Measurements from ENCODE around the gene EIF3CL.
"Not testable (repeated sequence)": the region's sequence is repeated elsewhere in the genome, so short reads cannot be mapped to it uniquely, and the experiment has no call there.

EIF3CL gene, protein sequence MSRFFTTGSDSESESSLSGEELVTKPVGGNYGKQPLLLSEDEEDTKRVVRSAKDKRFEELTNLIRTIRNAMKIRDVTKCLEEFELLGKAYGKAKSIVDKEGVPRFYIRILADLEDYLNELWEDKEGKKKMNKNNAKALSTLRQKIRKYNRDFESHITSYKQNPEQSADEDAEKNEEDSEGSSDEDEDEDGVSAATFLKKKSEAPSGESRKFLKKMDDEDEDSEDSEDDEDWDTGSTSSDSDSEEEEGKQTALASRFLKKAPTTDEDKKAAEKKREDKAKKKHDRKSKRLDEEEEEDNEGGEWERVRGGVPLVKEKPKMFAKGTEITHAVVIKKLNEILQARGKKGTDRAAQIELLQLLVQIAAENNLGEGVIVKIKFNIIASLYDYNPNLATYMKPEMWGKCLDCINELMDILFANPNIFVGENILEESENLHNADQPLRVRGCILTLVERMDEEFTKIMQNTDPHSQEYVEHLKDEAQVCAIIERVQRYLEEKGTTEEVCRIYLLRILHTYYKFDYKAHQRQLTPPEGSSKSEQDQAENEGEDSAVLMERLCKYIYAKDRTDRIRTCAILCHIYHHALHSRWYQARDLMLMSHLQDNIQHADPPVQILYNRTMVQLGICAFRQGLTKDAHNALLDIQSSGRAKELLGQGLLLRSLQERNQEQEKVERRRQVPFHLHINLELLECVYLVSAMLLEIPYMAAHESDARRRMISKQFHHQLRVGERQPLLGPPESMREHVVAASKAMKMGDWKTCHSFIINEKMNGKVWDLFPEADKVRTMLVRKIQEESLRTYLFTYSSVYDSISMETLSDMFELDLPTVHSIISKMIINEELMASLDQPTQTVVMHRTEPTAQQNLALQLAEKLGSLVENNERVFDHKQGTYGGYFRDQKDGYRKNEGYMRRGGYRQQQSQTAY

DNA sequence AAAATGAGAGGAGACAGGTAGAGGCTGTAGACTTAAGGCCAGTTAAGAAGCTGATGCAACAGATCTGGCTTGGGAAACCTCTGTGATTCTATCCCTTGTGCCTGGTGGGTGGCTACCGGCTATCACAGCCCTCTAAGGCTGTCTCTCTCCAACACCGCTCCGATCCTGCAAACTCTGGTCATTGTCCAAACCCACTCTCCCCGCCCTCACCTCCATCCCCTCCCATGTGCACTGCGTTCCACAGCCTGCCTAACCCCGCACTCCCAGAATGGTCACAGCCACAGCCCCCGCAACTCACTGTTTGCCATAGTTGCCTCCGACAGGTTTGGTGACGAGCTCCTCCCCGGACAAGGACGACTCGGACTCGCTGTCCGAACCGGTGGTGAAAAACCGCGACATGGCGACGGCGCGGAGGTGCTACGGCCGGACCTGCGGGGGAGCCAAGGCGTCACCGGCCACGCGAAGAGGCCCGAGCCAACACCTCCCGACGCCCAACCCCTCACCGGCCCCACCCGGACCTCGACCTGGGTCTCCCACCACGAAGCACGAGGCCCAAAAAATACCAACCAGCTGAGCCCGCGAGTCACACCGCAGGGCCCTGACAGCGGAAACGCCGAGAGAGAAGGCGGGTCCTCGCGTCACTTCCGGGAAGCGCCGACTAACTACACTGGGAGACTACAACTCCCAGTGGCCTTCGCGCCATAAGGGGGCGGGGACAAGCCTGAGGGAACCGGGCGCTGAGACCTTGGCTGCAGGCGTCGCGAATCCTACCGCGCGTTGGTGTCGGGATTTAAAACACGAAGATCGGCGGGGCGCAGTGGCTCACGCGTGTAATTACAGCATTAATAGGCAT lies at the start of gene EIF3CL:
Gene EIF3CL, minus strand, starts transcription at position 622 of the 853 bp plus-strand sequence. Its CDS starts 223 bp downstream, at position 399.
- not testable (repeated sequence) for DNase-seq (ENCODE audit: low read depth, low spot score)

DNA sequence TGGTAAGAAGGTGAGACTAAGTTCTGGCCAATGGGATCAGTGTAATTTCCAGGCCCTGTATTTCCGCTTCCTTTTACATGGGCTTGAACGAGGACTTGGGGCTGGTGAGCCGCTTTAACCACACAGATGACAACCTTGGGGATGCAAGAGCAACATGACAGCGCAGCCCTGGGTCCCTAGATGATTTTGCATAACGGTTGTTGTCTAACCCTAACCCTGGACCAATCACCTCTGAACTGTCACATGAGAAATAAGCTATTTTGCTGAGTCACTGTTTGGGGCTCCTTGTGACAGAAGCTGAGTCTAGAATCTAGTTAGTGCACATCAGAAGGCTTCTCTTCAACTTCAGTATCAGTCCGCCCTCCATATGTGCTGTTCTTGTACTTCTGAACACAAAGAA lies 43.4 kb upstream of the EIF3CL start:
- DNase-seq (ENCODE audit: low read depth, low spot score), result not testable (repeated sequence)

DNA sequence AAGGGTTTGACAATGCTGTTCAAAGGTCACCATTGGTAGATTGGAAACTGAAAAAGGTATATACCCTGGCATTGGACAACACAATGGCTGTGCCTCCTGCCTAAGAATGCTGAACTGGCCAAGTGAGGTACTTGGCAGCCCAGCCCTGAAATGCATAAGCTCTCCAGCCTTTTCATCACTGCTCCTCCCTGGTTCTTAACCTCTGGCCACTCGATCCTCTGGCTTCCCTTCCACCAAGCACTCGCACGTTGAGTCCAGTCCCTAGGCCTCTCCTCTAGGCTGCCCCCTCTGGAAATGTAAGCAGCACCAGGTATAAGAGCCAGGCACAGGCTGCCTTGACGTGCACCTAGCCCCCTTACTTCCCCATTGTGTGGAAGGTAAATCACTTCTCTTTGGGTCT lies 42.7 kb upstream of the EIF3CL start:
- not testable (repeated sequence) for DNase-seq (ENCODE audit: low read depth, low spot score)

DNA sequence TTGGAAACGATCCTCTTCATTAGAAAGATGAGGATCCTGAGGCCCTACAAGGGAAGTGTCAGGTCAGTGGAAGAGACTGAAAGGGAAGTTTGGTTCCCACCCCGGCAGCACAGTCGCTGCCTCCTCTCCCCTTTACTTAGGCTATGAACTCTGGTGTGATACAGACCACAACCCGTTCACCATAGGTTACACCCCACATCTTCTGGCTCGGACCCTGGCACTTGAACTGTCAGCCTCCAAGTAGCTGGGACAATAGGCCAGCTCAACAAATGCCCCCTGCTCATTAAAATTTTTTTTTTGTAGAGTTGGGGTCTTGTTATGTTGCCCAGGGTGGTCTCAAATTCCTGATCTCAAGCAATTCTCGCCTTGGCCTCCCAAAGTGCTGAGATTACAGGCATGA lies 40.3 kb upstream of the EIF3CL start:
- not testable (repeated sequence) for DNase-seq (ENCODE audit: low read depth, low spot score)

DNA sequence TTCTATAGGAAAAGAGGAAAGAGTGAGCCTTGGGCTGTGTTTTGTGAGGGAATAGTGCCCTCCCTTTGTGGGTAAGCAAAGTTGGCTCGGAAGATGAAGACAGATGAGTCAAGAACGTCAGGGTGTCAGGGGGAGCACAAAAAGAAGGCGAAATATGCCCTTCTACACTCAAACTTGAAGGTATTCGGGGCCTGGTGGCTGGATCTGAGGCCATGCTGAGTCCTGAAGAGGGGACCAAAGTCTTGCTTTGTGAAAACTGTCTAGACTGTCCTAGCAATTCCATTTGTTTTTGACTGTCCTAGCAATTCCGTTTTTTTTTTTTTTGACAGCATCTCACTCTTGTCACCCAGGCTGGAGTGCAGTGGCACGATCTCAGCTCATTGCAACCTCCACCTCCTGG lies 35.3 kb upstream of the EIF3CL start:
- not testable (repeated sequence) for DNase-seq (ENCODE audit: low read depth, low spot score)

DNA sequence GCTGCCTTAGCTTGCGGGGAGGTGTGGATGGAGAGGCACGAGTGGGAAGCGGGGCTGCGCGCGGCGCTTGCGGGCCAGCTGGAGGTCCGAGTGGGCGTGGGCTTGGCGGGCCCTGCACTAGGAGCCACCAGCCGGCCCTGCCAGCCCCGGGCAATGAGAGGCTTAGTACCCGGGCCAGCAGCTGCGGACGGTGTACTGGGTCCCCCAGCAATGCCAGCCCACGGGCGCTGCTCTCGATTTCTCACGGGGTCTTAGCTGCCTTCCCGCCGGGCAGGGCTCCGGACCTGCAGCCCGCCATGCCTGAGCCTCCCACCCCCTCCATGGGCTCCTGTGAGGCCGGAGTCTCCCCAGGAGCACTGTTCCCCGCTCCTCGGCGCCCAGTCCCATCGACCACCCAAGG lies 31.7 kb upstream of the EIF3CL start:
- not testable (repeated sequence) for DNase-seq (ENCODE audit: low read depth, low spot score)

DNA sequence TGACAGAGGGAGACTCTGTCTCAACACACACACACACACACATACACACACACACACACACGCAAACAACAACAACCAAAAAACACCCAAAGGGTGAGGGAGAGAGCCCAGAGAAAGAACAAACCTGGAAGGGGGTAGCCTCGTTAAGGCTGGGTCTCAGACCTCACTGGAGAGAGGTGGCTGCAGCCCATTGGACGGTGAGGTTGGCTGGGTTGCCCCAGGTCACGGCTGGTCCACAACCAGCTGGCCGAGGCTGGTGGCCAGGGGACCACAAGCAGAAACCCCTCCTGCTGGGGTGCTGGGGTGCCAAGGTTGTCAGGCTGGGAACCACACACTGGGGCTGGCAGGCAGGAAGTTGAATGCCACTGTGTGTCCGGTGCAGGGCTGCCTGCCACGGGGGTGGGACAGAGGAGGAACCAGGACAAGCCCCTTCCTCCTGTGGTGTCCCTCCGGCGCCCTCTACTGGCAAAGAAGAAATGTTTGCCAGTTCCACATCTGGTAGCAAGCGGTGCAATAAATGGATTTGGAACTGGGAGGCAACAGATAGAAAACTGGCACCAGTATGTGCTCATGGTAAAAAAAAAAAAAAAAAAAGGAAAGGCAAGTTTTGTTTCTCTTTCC lies 22.5 kb upstream of the EIF3CL start:
- not testable (repeated sequence) for DNase-seq (ENCODE audit: low read depth, low spot score)

DNA sequence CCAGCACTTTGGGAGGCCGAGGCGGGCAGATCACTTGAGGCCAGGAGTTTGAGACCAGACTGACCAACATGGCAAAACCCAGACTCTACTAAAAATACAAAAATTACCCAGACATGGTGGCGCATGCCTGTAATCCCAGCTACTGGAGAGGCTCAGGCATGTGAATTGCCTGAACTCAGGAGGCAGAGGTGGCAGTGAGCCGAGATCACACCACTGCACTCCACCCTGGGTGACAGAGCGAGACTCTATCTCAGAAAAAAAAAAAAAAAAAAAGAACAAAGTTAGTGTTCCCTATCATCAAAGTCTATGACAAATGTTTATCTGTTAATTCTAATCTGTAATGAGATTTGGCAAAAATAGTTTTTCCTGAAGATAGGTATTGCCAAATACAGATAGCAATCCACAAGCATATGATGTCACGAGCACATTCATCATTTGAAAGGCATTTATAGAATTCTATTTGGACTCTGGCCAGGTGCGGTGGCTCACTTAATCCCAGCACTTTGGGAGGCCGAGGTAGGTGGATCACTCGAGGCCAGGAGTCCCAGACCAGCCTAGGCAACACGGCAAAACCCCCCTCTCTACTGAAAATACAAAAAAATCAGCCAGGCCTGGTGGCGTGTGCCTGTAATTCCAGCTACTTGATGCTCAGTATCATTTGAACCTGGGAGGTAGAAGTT lies 17.6 kb upstream of the EIF3CL start:
- not testable (repeated sequence) for DNase-seq (ENCODE audit: low read depth, low spot score)

DNA sequence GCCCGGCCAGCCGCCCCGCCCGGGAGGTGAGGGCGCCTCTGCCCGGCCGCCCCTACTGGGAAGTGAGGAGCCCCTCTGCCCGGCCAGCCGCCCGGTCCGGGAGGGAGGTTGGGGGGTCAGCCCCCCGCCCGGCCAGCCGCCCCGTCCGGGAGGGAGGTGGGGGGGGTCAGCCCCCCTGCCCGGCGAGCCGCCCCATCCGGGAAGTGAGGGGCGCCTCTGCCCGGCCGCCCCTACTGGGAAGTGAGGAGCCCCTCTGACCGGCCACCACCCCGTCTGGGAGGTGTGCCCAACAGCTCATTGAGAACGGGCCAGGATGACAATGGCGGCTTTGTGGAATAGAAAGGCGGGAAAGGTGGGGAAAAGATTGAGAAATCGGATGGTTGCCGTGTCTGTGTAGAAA lies 13.4 kb upstream of the EIF3CL start:
- not testable (repeated sequence) for DNase-seq (ENCODE audit: low read depth, low spot score)

DNA sequence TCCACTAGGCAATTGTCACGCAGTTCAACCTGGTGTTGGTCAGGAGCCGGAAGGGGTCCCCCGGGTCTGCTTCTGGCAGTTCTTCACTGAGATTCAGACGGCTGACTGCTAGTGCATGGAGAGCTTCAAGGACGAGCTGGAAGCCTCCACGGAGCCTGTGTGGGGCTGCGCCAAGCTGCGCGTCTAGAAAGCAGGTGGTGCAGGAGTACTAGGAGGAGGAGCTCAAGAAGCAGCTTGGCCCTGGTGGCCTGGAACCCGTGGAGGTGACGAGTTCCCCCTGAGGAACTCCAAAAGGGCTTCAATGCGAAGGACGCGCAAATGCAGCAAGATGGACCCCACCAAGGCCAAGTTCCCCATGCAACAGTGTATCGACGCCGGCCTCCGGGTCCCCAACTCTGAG lies 10.9 kb upstream of the EIF3CL start:
- DNase-seq (ENCODE audit: low read depth, low spot score), result not testable (repeated sequence)

DNA sequence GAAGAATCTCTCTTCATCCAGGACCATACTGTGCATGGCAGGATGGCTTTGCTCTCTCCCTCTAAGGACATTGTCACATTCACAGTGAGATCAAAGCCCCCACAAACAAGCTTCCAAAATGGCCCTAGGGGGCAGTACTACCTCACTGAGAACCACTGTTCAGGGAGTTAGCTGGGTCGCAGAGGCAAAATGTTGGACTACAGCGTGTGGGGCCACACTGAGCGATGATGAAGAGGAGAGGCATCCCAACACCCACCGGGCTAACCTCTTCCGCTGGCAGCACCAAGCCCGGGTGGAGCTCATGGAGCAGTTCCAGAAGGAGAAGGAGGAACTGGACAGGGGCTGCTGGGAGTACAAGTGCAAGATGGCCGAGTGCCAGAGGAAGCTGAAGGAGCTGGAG lies 9.9 kb upstream of the EIF3CL start:
- DNase-seq (ENCODE audit: low read depth, low spot score), result not testable (repeated sequence)

DNA sequence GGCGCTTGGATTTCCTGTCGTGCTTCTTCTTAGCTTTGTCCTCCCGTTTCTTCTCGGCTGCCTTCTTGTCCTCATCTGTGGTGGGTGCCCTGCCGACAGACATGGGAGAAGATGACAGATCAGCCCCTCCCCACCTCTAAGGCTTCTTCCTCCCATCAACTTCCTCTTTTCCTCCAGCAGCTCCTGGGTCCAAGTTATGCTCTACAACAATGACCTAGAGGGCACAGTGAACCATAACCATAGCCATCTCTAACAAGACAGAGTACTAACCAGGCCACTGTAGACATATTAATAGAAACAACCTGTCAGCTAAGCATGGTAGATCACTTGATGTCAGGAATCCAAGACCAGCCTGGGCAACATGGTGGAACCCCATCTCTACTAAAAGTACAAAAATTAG lies 11.6 kb downstream of the EIF3CL start:
- not testable (repeated sequence) for DNase-seq (ENCODE audit: low read depth, low spot score)

DNA sequence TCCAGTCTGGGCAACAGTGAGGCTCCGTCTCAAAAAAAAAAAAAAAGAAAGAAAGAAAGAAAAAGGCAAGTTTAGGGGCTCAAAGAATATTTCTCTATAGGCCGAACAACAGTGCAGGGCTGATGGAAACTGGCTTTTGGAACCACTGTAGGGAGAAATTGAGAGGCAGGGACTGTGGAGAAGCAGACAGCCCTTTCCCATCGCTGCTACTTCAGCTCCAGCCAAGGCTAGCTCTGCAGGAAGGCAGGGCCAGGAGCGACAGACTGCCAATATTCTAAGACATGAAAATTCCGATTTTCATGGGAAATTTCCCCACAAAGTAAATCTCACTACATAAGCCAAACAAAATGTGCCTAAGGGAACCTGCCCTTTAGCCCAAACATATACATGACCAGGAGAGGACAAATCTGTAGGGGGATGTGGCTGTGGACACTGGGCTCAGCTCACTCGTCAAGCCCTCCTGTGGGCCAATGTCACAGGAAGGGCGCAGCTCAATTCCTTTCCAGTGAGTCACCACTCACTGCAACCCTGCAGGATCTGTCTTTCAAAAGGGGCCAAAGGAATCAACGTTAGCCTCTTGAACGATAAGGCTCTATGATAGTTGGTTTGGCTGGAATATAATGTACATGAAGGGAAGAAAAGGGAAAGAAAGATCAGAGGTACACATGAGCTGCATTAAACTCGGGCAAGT lies 21.3 kb downstream of the EIF3CL start:
- not testable (repeated sequence) for DNase-seq (ENCODE audit: low read depth, low spot score)

DNA sequence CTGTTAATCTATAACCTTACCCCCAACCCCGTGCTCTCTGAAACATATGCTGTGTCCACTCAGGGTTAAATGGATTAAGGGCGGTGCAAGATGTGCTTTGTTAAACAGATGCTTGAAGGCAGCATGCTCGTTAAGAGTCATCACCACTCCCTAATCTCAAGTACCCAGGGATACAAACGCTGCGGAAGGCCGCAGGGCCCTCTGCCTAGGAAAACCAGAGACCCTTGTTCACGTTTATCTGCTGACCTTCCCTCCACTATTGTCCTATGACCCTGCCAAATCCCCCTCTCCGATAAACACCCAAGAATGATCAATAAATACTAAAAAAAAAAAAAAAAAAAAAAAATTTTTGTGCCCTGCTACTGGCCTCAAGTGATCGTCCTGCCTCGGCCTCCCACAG lies 25.8 kb downstream of the EIF3CL start:
- DNase-seq (ENCODE audit: low read depth, low spot score), result not testable (repeated sequence)

DNA sequence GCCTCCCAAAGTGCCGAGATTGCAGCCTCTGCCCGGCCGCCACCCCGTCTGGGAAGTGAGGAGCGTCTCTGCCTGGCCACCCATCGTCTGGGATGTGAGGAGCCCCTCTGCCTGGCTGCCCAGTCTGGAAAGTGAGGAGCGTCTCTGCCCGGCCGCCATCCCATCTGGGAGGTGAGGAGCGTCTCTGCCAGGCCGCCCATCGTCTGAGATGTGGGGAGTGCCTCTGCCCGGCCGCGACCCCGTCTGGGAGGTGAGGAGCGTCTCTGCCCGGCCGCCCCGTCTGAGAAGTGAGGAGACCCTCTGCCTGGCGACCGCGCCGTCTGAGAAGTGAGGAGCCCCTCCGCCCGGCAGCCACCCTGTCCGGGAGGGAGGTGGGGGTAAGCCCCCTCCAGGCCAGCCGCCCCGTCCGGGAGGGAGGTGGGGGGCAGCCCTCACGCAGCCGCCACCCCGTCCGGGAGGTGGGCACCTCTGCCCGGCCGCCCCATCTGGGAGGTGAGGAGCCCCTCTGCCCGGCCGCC lies 26.5 kb downstream of the EIF3CL start:
- not testable (repeated sequence) for DNase-seq (ENCODE audit: low read depth, low spot score)

DNA sequence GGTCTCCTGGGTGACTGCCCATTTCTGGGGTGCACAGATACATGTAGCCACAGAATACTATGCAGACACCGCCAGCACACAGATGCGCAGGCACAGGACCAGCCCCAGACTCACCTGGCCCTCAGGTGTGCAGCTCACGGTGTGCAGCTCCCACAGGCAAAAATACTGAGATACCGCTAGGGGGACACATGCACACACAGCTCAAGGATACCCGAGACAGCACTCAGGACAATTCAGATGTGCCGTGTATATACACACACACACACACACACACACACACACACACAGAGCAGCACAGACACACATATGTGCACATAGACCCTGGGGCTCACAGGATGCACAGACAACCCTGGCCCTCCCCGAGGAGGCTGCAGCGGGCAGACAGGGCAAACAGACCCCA lies 28.5 kb downstream of the EIF3CL start:
- not testable (repeated sequence) for DNase-seq (ENCODE audit: low read depth, low spot score)

DNA sequence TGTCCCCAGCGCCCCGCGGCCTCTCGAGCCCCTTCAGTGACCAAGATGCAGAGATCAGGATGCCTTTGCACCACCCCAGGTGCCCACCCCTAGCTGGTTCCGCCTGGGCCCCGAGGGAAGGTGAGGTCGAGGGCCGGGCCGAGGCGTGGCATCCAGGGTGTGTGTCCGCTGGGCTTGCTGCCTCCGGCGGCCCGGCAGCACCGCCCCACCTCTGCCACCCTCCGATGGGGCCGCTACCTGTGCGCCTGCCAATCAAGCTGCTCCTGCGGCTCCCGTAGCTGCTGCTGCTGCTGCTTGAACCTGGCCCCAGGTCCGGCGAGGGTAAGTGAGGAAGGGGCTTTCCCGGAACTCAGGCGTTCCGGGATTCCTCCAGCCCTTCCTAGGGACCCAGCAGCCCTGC lies 29.4 kb downstream of the EIF3CL start:
- DNase-seq (ENCODE audit: low read depth, low spot score), result not testable (repeated sequence)

DNA sequence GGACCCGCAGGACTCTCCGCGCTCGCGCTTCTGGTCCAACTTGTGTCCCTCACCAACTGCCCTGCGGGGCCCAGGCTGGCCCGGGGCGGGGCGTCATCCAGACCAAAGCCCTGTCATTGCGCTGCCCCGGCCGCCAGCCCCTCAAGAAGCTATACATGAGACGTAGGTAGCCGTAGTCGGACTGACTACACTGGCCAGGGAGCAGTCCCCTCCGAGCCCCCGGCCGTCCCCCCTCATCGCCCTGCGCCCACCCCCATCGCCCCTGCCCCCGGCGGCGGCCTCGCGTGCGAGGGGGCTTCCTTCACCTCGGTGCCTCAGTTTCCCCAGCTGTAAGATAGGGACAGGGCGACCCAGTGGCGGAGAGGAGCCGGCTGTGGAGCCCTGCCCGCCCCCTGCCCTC lies 35.7 kb downstream of the EIF3CL start:
- DNase-seq (ENCODE audit: low read depth, low spot score), result not testable (repeated sequence)

All from activated CD4-positive, CD25-positive, alpha-beta regulatory T cell treated with anti-CD3 and anti-CD28 coated beads, Interleukin-2, amount 50 U/mL, for 16 hours (primary cell).